ENCODE data around the gene FBXO17. TPM values are rescaled to one million over a fixed set of nuclear protein-coding genes. Genes with fewer than 3 reads are reported as not detected.

Gene FBXO17
- total and polyA plus RNA-seq, 2 of the 13 experiments (the other 11 are each of a cell fraction or from before 2014, with no cell fraction given): 22.1 to 58.7 TPM

DNA sequence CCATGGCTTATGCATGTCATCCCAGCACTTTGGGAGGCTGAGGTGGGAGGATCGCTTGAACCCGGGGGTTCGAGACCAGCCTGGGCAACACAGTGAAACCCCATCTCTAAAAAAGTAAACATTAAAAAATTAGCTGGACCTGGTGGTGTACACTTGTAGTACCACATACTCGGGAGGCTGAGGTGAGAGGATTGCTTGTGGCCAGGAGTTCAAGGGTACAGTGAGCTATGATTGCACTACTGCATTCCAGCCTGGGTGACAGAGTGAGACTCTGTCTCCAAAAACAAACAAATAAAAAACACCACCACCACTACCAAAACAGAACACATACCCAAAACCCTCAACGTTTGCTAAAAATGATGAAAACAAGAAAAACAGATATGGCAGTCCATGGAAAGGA, 15.9 kb downstream of the FBXO17 start:
- Histone ChIP-seq H3K9me3 (ENCODE audit: low read length) (no peaks in the 10 kb centered on the region), H2AFZ (ENCODE audit: low read length) (no peak overlapping the region), H3K4me1 (ENCODE audit: insufficient read depth, low read length) (peaks cover 47% of the 10 kb centered on the region), H3K9ac (ENCODE audit: insufficient read depth, low read depth, low read length) (no peak overlapping the region), H3K79me2 (ENCODE audit: insufficient read depth, low read length) (no peaks in the 10 kb centered on the region), H3K4me2 (ENCODE audit: low read depth, low read length) (no peak overlapping the region), H3K36me3 (replicated peaks in 1 of 2; ENCODE audit: control insufficient read depth in 1 of 2, insufficient read depth in 2 of 2, low read length in 2 of 2) (peaks cover 2 to 8% of the 10 kb centered on the region in 2 experiments; a peak in 3 of 5 replicates), H3K27me3 (ENCODE audit: control insufficient read depth in 1 of 2, insufficient read depth in 2 of 2, low read length in 2 of 2) (no peaks in the 10 kb centered on the region), H3K27ac (ENCODE audit: extremely low read length, insufficient read depth, low read length) (peak overlapping the region; percentile 19), H3K4me3 (replicated peaks in 1 of 3; ENCODE audit: insufficient read depth in 1 of 3, low read depth in 2 of 3, low read length in 3 of 3) (no peak overlapping the region), H4K20me1 (ENCODE audit: insufficient read depth, low read length) (0 out of 2 replicates have a peak, but pooled peaks cover 2% of the 10 kb centered on the region)
- 56% methylated on average over 5 of the region's 5 CpGs for WGBS (ENCODE audit: low lambda C conversion rate)
- ChIA-PET CTCF (ENCODE audit: low intra/inter-chr PET ratio, low total read pairs) (no interaction called here), POLR2A (interaction anchor here (1.8 kb wide), 1 partner anchor 29 kb away, joined by 6 read pairs; the partner anchor contains the start of genes MRPS12 and SARS2)
- DNase-seq (ENCODE audit: low spot score) (peak; percentile 43), FAIRE-seq (no peak), ATAC-seq (peak; percentile 64)
- BruUV-seq (replicated peaks): no TSS peak
- no peak for TF ChIP-seq ZEB1 (IDR thresholded peaks at IDR 0.05; ENCODE audit: insufficient replicate concordance, low read depth)
- TF ChIP-seq SIX1 (CRISPR knock-in tag; IDR thresholded peaks at IDR 0.05; ENCODE audit: borderline replicate concordance): peak; percentile 41; the same call in 1 of the 2 replicates
- no peak for TF ChIP-seq NR2F1 (CRISPR knock-in tag; IDR thresholded peaks at IDR 0.05)
- no peak for TF ChIP-seq STAT5B (CRISPR knock-in tag; IDR thresholded peaks at IDR 0.05)
- no peak for TF ChIP-seq IRX3 (CRISPR knock-in tag; IDR thresholded peaks at IDR 0.05; ENCODE audit: borderline replicate concordance, low read depth)
- no peak for TF ChIP-seq ATRX (CRISPR knock-in tag; IDR thresholded peaks at IDR 0.05; ENCODE audit: borderline replicate concordance)
- TF ChIP-seq, protein P1, sequence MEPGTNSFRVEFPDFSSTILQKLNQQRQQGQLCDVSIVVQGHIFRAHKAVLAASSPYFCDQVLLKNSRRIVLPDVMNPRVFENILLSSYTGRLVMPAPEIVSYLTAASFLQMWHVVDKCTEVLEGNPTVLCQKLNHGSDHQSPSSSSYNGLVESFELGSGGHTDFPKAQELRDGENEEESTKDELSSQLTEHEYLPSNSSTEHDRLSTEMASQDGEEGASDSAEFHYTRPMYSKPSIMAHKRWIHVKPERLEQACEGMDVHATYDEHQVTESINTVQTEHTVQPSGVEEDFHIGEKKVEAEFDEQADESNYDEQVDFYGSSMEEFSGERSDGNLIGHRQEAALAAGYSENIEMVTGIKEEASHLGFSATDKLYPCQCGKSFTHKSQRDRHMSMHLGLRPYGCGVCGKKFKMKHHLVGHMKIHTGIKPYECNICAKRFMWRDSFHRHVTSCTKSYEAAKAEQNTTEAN (CRISPR knock-in tag; conservative IDR thresholded peaks at IDR 0.05): 0 out of 2 replicates have a peak, but pooled peaks have one; percentile 21
- TF ChIP-seq HNF4A (CRISPR knock-in tag; IDR thresholded peaks at IDR 0.05): peak; percentile 22; the same call in 1 of the 2 replicates
- no peak for TF ChIP-seq ZNF317 (CRISPR knock-in tag; IDR thresholded peaks at IDR 0.05)
- TF ChIP-seq, protein P2, sequence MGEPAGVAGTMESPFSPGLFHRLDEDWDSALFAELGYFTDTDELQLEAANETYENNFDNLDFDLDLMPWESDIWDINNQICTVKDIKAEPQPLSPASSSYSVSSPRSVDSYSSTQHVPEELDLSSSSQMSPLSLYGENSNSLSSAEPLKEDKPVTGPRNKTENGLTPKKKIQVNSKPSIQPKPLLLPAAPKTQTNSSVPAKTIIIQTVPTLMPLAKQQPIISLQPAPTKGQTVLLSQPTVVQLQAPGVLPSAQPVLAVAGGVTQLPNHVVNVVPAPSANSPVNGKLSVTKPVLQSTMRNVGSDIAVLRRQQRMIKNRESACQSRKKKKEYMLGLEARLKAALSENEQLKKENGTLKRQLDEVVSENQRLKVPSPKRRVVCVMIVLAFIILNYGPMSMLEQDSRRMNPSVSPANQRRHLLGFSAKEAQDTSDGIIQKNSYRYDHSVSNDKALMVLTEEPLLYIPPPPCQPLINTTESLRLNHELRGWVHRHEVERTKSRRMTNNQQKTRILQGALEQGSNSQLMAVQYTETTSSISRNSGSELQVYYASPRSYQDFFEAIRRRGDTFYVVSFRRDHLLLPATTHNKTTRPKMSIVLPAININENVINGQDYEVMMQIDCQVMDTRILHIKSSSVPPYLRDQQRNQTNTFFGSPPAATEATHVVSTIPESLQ (CRISPR knock-in tag; conservative IDR thresholded peaks at IDR 0.05): no peak
- peak; percentile 51; the same call in 1 of the 2 replicates for TF ChIP-seq RARA (CRISPR knock-in tag; IDR thresholded peaks at IDR 0.05)
- TF ChIP-seq TEAD3 (CRISPR knock-in tag; optimal IDR thresholded peaks at IDR 0.05; ENCODE audit: borderline replicate concordance): peak; percentile 79
- TF ChIP-seq, protein P3, sequence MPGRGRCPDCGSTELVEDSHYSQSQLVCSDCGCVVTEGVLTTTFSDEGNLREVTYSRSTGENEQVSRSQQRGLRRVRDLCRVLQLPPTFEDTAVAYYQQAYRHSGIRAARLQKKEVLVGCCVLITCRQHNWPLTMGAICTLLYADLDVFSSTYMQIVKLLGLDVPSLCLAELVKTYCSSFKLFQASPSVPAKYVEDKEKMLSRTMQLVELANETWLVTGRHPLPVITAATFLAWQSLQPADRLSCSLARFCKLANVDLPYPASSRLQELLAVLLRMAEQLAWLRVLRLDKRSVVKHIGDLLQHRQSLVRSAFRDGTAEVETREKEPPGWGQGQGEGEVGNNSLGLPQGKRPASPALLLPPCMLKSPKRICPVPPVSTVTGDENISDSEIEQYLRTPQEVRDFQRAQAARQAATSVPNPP (CRISPR knock-in tag; IDR thresholded peaks at IDR 0.05): no peak
- no peak for TF ChIP-seq ZBTB21 (CRISPR knock-in tag; IDR thresholded peaks at IDR 0.05)
- TF ChIP-seq ZNF460 (CRISPR knock-in tag; IDR thresholded peaks at IDR 0.05; ENCODE audit: borderline replicate concordance): peak; percentile 84
- no peak for TF ChIP-seq GTF3A (CRISPR knock-in tag; conservative IDR thresholded peaks at IDR 0.05)
- TF ChIP-seq, protein P4, sequence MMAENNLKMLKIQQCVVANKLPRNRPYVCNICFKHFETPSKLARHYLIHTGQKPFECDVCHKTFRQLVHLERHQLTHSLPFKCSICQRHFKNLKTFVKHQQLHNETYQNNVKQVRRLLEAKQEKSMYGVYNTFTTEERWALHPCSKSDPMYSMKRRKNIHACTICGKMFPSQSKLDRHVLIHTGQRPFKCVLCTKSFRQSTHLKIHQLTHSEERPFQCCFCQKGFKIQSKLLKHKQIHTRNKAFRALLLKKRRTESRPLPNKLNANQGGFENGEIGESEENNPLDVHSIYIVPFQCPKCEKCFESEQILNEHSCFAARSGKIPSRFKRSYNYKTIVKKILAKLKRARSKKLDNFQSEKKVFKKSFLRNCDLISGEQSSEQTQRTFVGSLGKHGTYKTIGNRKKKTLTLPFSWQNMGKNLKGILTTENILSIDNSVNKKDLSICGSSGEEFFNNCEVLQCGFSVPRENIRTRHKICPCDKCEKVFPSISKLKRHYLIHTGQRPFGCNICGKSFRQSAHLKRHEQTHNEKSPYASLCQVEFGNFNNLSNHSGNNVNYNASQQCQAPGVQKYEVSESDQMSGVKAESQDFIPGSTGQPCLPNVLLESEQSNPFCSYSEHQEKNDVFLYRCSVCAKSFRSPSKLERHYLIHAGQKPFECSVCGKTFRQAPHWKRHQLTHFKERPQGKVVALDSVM (CRISPR knock-in tag; IDR thresholded peaks at IDR 0.05): peak; percentile 74
- no peak for TF ChIP-seq SAP130 (CRISPR knock-in tag; IDR thresholded peaks at IDR 0.05; ENCODE audit: low read depth)
- TF ChIP-seq ZNF121 (CRISPR knock-in tag; IDR thresholded peaks at IDR 0.05): peak; percentile 20; the same call in 1 of the 2 replicates
- TF ChIP-seq TARDBP (CRISPR knock-in tag; IDR thresholded peaks at IDR 0.05): no peak
- in situ Hi-C loops (cut with HindIII; ENCODE audit: extremely low pct_ligation_motif_present, low pct_unique_long_range_greater_than_20kb): no loop called here
- intact Hi-C loops (cut with micrococcal nuclease; ENCODE audit: unreplicated experiment): loop anchor here (5.0 to 10.0 kb wide), 3 partner anchors 78 to 358 kb away; no protein-coding TSS in a partner anchor
